NCI-H2081 (cell line): ENCODE results near the gene STK40.

Experiments used
- DNase-seq, 2 experiments: peaks; one replicate each; lab custom pipeline; 2025; lab: John Stamatoyannopoulos, UW

The STK40 gene

DNA sequence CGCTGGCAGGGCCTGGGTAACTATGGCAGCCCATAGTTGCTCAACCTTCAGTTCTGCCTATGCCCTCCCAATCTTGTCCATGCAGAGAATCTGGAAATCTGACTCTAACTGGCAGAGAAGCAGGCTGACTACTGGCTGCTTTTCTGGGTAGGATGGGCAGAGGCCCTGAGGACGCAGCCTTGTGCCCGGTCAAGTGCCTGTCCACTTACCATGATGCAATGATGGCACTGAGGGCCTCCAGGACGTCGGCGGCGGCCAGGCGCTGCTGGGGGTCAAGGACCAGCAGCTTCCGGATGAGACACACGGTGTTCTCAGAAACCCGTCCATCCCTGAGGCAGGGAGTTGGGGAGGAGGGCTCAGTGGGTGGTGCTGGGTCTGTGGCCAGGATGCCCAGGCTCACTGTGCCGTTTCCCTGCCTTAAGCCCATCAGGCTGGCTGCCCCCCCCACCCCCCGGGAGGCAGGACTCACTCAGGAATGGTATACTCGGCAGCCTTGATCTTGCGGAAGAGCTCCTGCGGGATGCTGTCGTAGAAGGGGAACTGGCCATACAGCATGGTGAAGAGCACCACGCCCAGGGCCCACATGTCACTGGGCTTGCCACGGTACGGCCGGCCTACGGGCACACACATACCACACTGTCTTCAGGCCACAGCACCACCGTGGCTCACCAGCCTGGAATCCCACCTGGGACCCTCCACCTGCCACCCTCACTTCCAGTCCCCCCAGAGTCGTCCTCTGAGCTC lies 41.9 kb downstream of the STK40 start:
- DNase-seq = no peak

GRCh38 chr1:36342426-36343185 lies 43.1 kb downstream of the STK40 start:
- peak in 1 of 2 experiments; percentile 17 for DNase-seq

DNA sequence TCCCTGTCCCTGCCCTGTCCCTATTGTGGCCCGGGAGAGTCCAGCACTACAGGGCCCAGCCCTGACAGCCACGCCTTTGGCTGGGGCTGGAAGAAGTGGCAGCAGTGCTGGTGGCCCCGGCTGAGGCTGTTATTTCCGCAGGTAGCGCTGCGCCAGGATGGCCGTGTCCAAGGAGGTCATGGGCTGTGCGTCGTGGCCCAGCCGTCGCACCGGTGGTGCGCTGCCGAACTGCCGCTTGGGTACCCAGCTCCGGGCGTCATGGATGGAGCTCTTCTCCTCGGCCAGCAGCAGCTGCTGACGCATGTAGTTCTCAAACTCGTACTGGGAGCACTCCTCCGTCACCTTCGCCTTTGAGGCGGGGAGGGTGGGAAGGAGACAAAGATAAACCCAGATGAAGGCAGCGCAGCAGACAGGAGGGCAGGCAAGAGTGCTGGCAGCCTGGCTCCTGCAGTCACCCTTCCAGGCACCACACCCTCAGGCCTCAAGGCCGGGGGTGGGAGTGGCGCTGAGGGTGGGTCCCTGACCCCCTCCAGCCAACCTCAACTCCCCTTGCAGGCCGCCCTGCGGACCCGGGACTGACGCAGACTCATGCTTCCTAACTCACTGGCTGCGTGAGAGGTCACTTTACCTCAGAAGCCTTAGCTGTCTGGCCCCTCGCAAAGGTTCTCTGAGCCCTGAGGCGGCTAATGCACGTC lies 44.0 kb downstream of the STK40 start:
- DNase-seq = no peak

GRCh38 chr1:36339615-36340014 lies 46.1 kb downstream of the STK40 start:
- no peak for DNase-seq

DNA sequence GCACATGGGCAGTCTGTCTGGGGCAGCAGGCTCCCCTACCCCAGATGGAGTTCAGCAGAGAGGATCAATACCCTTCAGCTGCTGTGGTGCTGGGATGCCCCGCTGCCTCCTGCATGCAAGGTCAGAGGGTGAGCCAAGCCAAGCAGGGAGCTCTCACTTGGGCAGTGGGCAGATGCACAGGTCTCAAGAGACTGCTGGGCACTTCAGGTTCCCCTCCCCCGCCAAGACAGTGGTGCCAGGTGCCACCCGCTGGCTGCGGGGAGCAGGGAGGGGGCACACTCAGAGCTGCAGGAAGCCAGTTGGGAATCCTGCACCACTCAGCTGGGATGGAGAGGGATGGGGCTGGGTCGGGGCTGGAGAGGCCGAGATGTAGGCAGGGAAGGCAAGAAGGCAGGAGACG lies 46.5 kb downstream of the STK40 start:
- DNase-seq = no peak

GRCh38 chr1:36337830-36338229 lies 47.9 kb downstream of the STK40 start:
- DNase-seq = no peak

DNA sequence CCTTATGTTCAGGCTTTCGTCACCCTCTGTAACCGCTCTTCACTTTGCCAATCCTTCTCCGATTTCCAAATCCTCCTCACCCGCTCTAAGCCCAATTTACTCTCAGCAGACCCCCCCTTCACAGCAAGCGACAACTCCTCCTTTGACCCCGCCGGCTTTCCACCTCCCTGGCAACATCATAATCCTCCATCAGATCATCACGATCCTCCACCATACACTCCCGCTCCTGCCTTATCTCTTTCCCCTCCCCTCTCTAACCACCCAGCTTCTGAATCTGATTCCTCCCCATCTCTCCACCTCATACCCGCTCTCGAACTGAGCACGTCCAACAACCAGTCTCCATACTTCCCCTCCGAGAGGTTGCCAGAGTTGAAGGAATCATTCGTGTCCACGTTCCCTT lies 54.8 kb downstream of the STK40 start:
- DNase-seq = no peak

GRCh38 chr1:36329817-36330216 lies 55.9 kb downstream of the STK40 start:
- no peak for DNase-seq

GRCh38 chr1:36328713-36329112 lies 57.0 kb downstream of the STK40 start:
- no peak for DNase-seq

GRCh38 chr1:36328088-36328480 lies 57.6 kb downstream of the STK40 start:
- DNase-seq = no peak

DNA sequence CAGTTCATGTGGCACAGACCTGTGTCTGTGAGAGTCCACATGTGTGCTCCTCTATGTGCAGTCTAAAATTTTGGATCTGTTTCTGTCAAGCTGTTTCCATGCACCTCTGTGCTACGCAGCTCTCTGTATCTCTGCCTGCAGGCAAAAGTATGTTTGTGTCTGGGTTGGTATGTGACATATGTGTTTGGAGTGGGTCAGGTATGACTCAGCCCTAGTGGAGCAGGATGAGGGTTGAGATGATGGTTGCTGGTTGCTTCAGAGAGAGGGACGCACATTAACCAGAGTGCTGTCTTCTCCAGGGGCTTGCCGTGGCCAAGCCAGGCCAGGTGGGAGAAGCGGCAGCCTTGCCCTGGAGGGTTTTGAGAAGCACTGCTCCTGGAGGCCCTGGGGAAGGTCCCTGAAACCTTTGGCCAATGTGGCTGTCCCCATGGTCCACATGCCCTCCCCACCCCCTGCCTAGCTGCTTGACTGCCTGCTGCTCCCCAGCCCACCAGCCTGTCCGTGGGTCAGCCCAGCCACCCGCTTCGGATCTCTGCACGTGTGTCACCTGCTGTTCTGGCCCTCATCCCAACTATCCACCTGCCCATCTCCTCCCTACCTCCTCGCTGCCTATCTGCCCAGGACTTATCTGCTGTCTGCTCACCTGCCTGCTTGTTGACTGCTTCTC lies 58.2 kb downstream of the STK40 start:
- no peak for DNase-seq

GRCh38 chr1:36326499-36326898 lies 59.2 kb downstream of the STK40 start:
- no peak for DNase-seq

DNA sequence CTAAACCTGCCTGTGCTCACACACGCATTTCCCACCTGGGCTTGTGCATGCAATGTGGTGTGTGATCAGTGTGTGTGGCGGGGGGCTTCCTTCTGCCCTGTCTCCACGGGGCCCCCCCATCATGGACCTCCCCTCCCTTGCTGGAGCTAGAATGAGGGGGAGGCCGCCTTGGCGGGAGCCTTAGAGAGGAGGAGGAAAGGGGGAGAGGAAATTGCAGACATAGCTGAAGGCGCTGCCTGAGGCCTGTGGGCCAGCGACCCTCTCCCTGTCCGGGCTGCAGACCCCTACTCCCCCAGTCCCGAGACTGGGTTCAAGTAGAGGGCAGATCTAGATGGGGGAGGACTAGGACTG lies 61.4 kb downstream of the STK40 start:
- DNase-seq = no peak

DNA sequence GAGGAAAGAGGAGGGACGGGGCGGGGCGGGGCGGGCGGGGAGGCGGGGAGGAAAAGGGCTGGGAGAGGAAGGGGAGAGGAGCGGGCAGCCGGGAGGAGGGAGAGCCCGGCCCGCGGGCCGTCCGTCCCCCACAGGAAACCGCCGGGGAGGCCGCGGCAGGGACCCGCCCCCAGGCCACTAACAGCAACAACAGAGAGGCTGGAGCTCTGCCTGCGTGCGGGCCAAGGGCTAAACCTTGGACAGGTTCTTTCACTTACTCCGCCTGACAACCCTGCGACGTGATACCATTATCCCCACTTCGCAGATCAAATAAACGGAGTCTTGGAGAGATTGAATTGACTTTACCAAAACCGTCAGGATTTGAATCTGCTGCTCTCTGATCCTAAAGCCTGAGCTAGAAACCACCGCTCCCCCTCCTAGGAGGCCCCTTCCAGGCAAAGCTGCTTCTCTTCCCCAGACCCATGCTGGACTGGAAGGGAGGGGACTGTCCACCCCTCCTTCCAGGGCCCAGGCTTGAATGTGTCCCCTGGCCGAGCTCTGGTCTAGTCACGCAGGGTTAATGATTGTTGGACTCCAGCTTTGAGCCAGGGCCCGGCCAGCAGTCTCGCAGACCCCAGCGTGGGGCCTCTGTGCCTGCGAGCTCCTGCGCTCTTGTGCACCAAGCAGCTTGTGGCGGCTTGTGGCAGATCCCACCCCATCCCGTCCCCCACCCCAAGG lies 61.9 kb downstream of the STK40 start, which contains the start of gene EVA1B:
Gene EVA1B (minus strand): TSS at position 10 of the 717 bp plus-strand sequence. CDS start 608 bp downstream, outside the sequence.
- peak; percentile 25 to 50 for DNase-seq

- no peak for DNase-seq
Measured at GRCh38 chr1:36322786-36323635, 62.7 kb downstream of the STK40 start.

- DNase-seq = no peak
Measured at GRCh38 chr1:36322041-36322785, 63.5 kb downstream of the STK40 start.

GRCh38 chr1:36321119-36321951 lies 64.4 kb downstream of the STK40 start:
- no peak for DNase-seq

DNA sequence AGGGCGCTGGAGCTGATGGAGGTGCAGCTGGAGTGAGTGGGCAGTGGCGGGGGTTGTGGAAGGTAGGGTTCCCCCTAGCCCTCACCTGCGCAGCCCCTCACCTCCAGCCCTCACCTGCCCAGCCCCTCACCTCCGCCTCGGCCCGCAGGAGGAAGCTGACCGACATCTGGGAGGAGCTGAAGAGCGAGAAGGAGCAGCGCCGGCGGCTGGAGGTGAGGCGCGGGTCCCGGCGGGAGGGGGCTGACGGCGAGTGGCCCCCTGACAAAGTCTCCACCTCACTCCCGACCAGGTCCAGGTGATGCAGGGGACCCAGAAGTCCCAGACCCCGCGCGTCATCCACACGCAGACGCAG lies 65.0 kb downstream of the STK40 start:
- no peak for DNase-seq

DNA sequence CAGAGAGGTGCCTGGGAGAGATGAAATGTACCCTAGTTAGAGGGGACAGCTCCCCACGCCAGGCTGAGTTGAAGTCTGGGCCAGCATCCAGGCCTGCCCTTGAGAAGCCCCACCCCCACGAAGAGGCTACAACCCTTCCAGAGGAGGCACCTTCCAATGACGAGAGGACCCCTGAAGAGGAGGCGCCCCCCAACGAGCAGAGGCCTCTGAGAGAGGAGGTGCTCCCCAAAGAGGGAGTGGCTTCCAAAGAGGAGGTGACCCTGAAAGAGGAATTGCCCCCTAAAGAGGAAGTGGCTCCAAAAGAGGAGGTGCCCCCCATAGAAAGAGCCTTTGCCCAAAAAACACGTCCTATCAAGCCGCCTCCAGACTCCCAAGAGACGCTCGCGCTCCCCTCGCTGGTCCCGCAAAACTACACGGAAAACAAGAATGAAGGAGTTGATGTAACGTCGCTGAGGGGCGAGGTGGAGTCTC lies 65.4 kb downstream of the STK40 start:
- DNase-seq = no peak
